OCI-LY3 (cell line): ENCODE measurements around the gene CRIM1.

ENCODE experiments used
- EZH2phosphoT487 ChIP-seq: fragments of 200-600 bp; shearing (Covaris generic); IDR thresholded peaks from 2 replicates; pipeline ENCODE4 v1.6.1; 2018; ENCODE audit warnings: antibody characterized with exemption, mixed run types, low read depth
- TF ChIP-seq, protein P1 (sequence below): fragments of 200-600, 300-600 bp; sonication (generic); IDR thresholded peaks from 2 replicates; pipeline ENCODE4 v1.5.1; 2014; ENCODE audit warnings: antibody characterized with exemption, low read length, low read depth

DNA sequence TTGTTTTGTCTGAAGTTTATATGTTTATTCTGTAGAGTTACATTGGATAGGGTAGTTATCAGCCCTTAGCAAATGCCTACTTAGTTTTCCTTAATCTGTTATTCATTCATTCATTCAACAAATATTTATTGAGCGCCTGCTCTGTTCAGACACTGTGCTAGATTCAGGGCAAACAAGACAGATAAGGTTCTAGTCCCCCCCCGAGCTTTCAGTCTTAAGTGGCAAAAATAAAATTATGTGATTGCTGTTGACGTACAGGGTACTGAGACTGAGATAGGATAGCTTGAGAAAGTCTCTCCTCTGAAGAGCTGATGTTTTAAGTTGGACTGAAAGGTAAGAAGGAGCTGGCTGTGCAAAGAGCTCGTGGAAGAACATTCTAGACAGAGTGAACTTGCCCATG is 58.7 kb downstream of the CRIM1 start:
- TF ChIP-seq, protein P1, sequence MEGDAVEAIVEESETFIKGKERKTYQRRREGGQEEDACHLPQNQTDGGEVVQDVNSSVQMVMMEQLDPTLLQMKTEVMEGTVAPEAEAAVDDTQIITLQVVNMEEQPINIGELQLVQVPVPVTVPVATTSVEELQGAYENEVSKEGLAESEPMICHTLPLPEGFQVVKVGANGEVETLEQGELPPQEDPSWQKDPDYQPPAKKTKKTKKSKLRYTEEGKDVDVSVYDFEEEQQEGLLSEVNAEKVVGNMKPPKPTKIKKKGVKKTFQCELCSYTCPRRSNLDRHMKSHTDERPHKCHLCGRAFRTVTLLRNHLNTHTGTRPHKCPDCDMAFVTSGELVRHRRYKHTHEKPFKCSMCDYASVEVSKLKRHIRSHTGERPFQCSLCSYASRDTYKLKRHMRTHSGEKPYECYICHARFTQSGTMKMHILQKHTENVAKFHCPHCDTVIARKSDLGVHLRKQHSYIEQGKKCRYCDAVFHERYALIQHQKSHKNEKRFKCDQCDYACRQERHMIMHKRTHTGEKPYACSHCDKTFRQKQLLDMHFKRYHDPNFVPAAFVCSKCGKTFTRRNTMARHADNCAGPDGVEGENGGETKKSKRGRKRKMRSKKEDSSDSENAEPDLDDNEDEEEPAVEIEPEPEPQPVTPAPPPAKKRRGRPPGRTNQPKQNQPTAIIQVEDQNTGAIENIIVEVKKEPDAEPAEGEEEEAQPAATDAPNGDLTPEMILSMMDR: no peak
- no peak for TF ChIP-seq EZH2phosphoT487
